HUDEP-2 (cell line): Measurements from ENCODE around the gene DISP3.
A peak's percentile ranks its signal among the peaks of the same experiment; 100 is the strongest.

ENCODE experiments used
- DNase-seq, 76 experiments: peaks; one replicate each; lab custom pipeline; 2025; ENCODE audit not compliant: unreplicated experiment in 76 of 76; lab: John Stamatoyannopoulos, UW

The DISP3 gene, protein sequence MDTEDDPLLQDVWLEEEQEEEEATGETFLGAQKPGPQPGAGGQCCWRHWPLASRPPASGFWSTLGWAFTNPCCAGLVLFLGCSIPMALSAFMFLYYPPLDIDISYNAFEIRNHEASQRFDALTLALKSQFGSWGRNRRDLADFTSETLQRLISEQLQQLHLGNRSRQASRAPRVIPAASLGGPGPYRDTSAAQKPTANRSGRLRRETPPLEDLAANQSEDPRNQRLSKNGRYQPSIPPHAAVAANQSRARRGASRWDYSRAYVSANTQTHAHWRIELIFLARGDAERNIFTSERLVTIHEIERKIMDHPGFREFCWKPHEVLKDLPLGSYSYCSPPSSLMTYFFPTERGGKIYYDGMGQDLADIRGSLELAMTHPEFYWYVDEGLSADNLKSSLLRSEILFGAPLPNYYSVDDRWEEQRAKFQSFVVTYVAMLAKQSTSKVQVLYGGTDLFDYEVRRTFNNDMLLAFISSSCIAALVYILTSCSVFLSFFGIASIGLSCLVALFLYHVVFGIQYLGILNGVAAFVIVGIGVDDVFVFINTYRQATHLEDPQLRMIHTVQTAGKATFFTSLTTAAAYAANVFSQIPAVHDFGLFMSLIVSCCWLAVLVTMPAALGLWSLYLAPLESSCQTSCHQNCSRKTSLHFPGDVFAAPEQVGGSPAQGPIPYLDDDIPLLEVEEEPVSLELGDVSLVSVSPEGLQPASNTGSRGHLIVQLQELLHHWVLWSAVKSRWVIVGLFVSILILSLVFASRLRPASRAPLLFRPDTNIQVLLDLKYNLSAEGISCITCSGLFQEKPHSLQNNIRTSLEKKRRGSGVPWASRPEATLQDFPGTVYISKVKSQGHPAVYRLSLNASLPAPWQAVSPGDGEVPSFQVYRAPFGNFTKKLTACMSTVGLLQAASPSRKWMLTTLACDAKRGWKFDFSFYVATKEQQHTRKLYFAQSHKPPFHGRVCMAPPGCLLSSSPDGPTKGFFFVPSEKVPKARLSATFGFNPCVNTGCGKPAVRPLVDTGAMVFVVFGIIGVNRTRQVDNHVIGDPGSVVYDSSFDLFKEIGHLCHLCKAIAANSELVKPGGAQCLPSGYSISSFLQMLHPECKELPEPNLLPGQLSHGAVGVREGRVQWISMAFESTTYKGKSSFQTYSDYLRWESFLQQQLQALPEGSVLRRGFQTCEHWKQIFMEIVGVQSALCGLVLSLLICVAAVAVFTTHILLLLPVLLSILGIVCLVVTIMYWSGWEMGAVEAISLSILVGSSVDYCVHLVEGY (N-terminal part only)

DNA sequence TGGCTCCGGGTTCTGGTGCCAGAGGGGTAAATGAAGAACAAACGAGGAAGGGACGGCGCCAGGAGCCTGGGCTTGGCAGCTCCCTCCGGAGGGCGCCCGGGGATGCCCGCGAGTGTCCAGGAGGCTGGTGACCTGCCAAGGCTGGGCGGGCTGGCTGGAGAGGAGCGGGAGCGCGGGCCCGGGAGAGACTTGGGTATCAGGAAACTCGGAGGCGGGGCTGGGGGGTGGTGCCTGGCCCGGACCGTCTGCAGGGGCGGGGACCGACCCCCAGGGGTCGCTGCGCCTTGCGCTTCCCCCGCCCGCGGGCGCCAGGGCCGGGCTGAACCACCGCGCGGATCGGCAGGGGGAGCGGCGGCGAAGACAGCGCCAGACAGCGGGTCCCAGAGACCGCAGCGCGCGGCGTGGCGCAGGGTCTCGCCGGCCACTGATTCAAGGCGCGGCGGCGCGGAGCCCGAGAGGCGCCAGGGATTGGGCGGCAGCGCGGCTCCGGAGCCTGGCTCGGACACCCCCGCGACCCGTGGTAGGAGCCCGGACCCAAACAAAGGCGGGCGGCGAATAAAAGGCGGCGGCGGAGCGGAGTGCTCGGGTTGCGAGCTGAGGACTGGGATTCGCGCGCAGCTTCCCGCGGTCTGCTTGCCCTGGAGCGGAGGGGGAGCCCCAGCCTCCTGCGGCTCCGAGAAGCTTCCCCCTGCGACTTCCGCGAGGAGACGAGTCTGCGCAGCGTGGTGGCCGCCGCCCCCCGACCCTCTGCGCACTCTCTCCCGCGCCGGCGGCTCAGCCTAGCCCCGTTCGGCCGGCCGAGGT lies at the start of gene DISP3:
Gene DISP3 (plus strand): TSS at position 585 of the 804 bp plus-strand sequence. CDS start 21,838 bp downstream, outside the sequence.
- peak in 64 of 76 experiments; percentile 1 to 79 (median 51) for DNase-seq

DNA sequence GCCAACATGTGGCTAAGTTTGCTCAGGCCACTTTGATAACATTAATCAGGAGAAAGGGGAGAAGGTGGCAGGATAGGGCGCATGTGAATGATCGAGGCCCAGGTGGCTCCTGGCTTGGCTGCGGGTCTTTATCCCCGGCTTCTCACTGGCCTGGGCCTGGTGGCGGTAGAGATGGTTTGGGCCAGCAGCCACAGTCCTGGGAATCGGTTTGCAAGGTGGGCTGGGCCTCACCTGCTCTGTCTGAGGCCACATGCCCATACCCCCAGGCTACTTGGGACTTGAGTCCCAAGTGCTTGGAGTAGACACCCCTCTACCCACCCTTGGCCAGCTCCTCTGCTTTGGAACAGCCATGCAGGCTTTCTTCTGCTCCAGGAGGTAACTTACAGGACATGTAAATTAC lies 49.7 kb upstream of the DISP3 start:
- no peak for DNase-seq

DNA sequence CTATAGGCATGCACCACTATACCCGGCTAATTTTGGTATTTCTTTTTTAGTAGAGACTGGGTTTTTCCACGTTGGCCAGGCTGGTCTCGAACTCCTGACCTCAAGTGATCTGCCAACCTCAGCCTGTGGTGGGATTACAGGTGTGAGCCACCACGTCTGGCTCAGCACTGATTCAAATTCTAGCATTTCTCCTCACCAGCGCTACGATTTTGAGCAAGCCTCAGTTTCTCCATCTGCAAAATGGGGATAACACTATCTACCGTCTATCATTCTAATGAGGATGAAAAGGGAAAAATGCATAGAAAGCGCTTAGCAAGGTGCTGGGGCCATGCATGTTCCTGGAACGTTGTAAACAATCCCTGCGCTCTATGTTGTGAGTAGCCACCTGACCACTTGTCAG lies 49.0 kb upstream of the DISP3 start:
- DNase-seq = no peak

DNA sequence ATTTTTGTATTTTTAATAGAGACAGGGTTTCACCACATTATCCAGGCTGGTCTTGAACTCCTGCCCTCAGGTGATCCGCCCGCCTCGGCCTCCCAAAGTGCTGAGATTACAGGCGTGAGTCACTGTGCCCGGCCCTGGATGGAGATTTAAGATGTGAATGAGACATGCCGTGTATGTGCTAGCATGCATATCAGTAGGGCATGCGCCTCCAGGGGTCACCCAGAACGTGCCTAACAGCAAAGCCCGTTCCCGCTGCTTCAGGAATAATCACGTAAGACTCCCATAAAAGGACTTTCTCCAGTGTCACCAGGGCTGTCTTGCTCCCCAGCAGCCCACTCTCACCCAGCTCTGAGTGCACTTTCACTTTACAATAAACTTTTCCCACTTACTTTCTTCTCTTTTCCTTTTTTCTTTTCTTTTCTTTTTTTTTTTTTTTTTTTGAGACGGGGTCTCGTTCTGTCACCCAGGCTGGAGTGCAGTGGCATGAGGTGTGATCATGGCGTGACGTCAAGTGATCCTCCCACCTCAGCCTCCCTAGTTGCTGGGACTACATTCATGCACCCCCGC lies 46.9 kb upstream of the DISP3 start:
- no peak for DNase-seq

DNA sequence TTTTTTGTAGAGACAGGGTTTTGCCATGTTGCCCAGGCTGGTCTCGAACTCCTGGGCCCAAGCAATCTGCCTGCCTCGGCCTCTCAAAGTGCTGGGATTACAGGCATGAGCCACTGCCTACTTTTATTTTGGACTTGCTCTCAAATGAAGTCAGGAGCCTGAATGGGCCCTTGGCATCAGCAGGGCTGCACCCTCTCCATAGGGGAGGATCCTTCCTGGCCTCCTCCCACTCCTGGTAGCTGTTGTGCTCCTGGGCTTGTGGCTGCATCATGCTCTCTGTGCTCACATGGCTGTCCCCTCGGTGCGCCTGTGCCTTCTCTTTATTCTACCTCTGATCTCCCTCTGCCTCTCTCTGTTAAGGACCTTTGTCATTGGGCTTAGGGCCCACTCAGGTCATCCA lies 46.4 kb upstream of the DISP3 start:
- no peak for DNase-seq

DNA sequence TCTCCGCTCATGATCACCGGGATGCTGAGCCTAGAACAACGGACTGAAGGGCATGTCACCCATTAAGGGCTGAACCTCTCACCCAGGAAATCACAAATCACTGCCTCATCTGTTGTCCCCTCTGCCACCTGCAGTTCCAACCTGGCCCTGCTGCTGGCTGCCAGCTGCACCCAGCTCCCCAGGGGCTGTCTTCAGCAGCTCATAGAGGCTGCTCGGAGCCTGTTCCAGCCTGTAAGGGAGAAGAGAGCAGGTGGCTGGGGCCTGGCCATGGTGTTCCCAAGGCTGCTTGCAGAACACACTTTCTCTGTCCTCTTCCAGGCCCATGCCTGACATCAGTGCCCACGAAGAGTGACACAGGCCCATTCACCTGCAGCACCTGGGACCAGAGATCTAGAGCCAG lies 44.5 kb upstream of the DISP3 start:
- no peak for DNase-seq

DNA sequence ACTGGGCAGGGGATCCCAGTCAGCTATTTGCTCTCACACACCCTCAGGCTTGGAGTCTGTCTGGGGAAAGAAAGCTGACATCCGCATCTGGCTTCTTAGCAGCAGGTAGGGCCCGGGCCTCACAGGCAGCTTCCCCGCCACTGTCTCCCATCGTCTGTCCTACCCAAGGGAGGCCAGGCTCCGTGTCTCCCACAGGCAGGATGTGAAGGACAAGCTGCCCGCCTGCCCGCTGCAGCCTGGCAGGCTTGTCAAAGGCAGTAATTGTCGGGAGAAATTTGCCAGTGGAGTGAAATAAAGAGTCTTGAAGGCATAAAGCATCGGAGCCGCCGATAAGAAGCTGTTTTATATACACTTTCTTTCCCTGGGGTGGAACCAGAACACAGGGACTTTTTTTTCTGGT lies 44.0 kb upstream of the DISP3 start:
- DNase-seq = no peak

DNA sequence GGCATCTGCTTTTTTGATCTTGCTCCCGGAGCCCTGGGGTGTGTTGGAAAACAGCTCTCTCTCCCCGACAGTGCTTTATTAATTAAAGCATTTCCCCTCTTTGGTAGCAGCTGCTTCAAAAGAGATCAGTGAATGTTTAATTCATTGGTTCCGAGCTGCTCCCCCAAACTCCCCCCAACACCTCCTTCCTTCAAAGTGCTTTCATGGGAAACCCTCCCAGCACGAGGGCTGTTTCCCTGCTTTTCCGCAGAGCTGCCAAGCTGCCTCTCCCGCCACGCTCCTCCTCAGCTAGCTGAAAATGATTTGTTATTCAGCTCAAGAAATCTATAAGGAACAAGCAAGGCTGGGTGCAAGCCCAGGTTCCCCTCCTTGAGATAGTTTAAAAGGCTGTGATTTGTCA lies 40.0 kb upstream of the DISP3 start:
- DNase-seq = no peak

DNA sequence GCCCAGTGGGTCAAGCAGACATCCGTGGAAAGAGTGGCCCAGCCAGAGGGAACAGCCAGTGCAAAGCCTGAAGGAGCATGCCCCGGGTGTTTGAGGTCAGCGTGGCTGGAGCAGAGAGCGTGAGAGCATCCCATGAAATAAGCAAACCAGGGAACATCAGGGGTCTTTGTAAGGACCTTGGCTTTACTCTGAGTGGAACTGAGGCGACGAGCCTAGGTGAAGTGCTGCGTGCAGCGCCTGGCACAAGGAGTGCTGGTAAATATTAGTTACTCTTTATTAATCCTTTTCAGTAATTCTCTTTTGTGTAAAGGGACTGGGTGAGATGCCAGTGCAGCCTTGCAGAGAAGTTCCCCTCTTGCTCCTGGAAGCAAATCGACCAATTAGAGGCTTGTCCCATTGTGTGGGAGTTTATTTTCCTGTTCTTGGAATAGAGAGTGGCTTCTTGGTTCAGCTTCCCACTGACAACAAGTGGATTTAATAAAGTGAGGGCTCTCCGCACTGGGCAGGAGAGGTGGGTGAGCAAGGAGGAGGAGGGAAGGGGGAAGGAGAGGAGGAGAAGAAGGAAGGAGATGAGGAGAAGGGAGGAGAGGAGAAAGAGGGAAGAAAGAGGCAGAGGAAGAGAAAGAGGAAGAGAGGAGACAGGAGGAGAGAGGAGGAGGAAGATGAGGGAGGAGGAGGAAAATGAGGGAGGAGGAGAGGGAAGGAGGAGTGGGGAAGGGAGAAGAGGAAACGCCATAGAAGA lies 37.6 kb upstream of the DISP3 start:
- no peak for DNase-seq

DNA sequence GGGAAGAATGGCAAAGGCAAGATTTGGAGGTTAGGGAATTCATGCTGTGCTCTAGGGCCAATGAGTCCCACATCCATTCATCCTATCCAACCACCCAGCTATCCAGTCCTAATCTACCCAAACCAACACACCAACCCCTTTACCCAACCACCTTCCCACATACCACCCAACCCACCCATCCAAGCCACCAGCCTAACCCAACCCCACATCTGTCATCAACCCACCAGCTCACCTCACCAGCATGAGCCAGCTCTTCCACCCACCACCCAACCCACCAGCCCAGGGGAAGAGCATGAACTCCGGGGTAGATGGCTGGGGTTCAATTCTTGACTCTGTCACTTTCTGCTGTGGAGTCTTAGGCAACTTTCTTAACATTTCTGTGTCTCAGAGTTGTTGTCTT lies 35.9 kb upstream of the DISP3 start:
- DNase-seq = no peak

DNA sequence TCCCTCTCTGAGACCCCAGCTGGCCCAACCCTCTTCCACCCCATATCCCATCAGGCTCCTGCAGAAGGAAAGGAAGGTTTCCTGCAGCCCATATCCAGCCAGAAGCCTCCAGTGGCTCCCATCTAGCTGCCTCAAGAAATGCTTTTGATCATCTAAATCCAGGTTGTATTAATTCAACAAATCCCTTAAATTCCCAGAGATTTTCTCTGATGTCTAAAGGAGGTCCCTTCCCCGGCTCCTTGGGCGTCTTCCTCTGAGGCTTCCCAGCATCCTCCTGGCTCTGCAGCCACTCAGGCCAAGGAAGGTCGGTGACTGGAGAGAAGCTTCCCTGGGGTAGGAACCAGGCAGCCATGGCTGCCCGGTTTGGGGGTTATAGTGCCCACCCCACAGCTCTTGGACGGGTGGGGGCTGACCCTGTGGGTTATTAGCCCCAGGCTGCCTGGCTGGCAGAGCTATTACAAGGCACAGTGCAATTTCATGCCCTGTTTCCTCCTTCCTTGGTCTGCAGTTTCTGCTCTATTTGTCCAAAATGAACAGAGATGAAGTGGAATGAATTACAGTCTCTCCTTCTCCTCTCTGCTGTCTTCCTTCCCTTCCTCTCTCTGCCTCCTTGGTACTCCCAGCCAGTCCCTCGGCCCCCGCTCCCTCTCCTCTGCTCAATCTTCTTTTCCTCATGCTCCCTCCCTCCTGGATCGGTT lies 34.8 kb upstream of the DISP3 start:
- DNase-seq = no peak

DNA sequence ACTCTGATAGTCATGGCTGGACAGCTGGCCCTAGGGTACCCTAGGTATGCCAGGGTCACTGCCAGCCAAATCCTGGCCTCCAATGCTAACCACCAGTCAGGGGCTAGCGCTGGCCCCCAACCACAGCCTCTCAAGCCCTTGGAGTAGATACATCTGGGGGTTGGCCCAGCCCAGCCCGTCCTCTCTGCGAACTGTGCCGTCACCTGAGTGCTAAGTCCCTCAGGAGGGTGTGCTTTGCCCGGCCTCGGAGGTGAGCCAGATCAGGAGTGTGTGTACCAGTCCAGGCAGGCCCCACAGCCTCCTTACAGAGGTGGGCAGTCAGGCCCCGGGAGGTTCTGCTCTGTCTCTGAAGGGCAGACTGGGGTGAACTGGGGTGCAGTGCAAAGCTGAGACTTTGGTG lies 34.0 kb upstream of the DISP3 start:
- DNase-seq = no peak

DNA sequence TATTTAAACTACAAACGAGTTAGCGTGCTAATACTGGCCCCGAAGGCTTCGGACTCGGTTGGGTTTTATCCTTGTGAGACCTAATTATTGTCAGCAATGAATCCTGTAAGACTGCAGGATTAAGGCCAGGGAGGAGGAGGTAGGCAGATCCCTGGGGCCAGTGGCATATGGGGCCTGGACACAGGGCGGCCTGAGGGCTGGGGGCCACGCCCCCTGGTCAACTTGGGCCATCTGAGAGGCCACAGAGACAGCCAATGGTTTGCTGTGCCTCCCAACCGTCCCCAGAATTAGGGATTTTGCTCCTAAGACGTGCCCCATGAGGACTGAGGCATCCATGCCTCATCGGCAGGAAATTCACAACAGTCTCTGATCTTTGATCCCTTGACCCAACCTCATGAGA lies 31.1 kb upstream of the DISP3 start:
- DNase-seq = no peak

DNA sequence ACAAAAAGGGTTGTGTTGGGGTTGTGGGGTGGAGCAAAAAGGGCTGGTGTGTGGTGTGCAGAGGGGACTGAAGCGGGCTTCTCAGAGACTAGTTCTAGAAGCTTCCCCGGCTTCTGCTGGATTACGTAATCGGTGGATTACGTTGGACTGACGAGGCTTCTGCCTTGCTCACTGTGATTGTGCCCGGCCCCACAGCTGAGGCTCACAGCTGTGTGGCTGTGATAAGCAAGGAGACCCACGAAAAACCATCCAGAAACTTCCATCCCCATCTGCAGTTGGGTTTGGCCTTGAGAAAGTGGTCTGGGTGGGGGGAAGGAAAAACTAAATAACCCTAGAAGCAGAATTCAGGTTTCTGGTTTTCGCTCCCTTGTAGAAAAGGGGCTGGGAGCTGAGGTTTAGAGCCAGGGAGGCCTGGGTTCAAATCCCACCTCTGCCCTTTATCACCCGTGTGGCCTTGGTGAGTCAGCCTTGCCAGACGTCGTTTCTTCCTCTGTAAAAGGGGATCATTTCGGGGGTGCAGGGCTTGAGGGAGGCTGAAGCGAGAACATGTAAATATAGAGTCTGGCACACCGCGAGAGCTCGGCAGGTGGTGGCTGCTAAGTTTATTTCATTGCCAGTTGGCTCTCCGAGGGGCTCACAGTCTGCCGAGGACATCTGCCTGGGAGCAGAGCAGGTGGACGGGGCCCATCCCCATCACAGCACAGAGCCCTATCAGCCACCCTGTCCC lies 30.4 kb upstream of the DISP3 start:
- no peak for DNase-seq

DNA sequence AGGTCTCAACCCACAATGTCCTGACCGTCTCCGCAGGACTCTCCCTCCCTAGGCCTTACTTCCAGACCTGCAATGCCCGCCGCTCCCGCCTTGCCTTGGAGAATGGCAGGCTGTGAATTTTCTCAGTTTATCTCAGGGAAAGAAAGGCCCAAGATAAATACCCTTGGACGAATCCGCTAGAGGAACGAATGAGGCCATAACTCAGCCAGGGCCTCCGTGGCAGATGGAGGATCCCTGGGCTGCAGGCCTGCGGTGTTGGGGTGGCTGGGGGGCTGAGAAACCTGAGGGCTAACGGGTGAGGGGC lies 29.9 kb upstream of the DISP3 start:
- no peak for DNase-seq

DNA sequence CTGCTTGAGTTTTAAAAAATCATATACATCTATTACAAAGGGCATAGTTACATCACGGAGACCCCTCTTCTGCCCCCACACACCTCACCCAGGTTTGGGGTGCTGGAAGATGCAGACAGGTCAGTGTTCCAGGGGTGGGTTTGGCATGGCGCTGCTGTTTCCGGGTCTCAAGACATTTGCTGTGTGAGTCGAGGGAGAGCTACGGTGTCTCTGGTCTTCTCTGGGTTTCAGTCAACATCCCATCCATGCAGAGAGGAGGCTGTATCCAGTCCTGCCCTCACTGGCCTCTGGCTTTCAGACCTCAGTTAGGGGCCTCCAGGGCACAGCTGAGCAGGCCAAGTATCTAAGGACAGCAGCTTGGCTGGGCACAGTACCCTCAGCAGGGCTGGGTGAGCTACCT lies 28.6 kb upstream of the DISP3 start:
- DNase-seq = no peak

DNA sequence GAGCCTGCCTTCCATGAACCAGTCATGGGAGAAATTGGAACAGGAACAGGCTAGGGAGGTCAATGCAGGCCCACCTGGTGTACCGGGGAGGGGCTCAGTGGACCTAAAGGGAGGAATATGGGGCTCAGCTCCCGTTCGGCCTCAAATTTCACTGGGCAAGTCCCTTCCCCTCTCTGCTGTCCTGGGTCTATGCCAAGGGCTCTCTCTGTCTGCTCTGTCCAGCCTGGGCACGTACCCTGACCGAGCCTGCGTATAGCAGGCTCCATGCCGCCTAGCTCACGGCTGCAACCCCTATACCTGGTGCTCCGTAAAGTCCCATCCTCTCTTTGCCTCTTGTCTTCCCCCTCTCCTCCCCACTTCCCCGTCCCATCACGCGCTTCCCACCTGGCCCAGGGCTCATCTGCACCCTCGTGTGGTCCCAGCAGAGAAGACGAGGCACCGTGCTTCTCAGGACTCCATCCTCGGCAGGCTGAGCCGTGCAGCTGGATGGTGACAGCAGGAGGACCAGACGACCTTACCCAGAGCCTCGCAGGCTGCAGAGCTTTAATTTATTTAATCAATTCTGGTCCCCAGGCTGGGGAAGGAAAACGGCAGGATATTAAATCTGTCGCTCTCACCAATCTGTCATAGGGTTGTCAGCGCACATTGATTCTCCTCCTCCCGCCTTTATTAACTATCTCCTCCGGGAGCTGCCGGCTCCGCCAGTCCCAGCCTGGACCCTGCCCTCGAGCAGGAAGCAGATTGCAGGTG lies 25.0 kb upstream of the DISP3 start:
- no peak for DNase-seq
